T-cell (primary cell): ENCODE results near the gene SEMA6C. TPM values are rescaled to one million over a fixed set of nuclear protein-coding genes. Genes with fewer than 3 reads are reported as not detected.

Experiments
- ATAC-seq, 4 experiments: fragments of 200-7000 bp in 3 of 4; fragments of 150-1000 bp in 1 of 4; cut with Tn5 transposase; replicated peaks in 1 of 4; 1 replicate in 3 of 4; 2 replicates in 1 of 4; pipeline ENCODE4 v1.10.0; 2021; ENCODE audit warnings: moderate library complexity in 3 of 4, mild to moderate bottlenecking in 2 of 4, moderate number of reproducible peaks in 1 of 4
- CTCF ChIA-PET, 2 donors: fragments of 300-600 bp; sonication (Branson Sonifier 250); formaldehyde crosslinking; loops; one replicate each; lab custom pipeline; 2022; ENCODE audit warnings: antibody characterized with exemption in 2 of 2; lab: Charles Lee
- POLR2A ChIA-PET, 2 donors: fragments of 300-600 bp; sonication (Branson Sonifier 250); formaldehyde crosslinking; loops; one replicate each; lab custom pipeline; 2022; ENCODE audit warnings: antibody characterized with exemption in 2 of 2; lab: Charles Lee
- DNase-seq, 35 experiments: peaks; one replicate each; pipeline versions ENCODE4 v3.0.0 to v3.0.0-alpha.2; 2013 to 2023
- H3K27ac ChIP-seq: one replicate; pipeline ENCODE4 v1.5.1; 2013; ENCODE audit warnings: low read length
- H3K27me3 ChIP-seq, 2 experiments: replicated peaks in 1 of 2; 1 replicate in 1 of 2; 2 replicates in 1 of 2; pipeline versions ENCODE4 v1.6.1 to v1.7.0; 2013; ENCODE audit warnings: low read length in 1 of 2, mixed read lengths in 1 of 2; ENCODE audit not compliant: control insufficient read depth in 2 of 2, insufficient read depth in 2 of 2; ENCODE audit errors: extremely low read depth in 1 of 2
- H3K36me3 ChIP-seq, 2 donors: 1 replicate in 1 of 2; 2 replicates in 1 of 2; pipeline versions ENCODE4 v1.6.1 to v1.7.0; 2013; ENCODE audit warnings: low read length in 1 of 2; ENCODE audit not compliant: control insufficient read depth in 2 of 2, insufficient read depth in 1 of 2; ENCODE audit errors: extremely low read depth in 1 of 2
- H3K4me1 ChIP-seq, 2 experiments: 1 replicate in 1 of 2; 2 replicates in 1 of 2; pipeline versions ENCODE4 v1.6.1 to v1.7.0; 2013; ENCODE audit warnings: low read length in 2 of 2, mixed read lengths in 1 of 2; ENCODE audit not compliant: insufficient read depth in 2 of 2, control insufficient read depth in 1 of 2; ENCODE audit errors: extremely low read depth in 1 of 2
- H3K4me3 ChIP-seq, 2 donors: 1 replicate in 1 of 2; 2 replicates in 1 of 2; pipeline versions ENCODE4 v1.5.1 to v1.7.0; 2013; ENCODE audit warnings: mild to moderate bottlenecking in 2 of 2, low read length in 1 of 2, moderate library complexity in 1 of 2; ENCODE audit not compliant: control insufficient read depth in 1 of 2; ENCODE audit errors: extremely low read depth in 1 of 2
- H3K9me3 ChIP-seq: 2 replicates; pipeline ENCODE4 v1.7.0; 2013
- H3K27ac Mint-ChIP-seq, 2 donors: one replicate each; pipeline ENCODE4 v1.8.0; 2020 to 2021; ENCODE audit warnings: mild to moderate bottlenecking in 2 of 2, mixed read lengths in 2 of 2
- H3K27me3 Mint-ChIP-seq, 2 donors: one replicate each; pipeline ENCODE4 v1.8.0; 2021 to 2022; ENCODE audit warnings: mixed read lengths in 2 of 2
- H3K36me3 Mint-ChIP-seq: one replicate; pipeline ENCODE4 v1.8.0; 2021; ENCODE audit warnings: mixed read lengths
- H3K4me1 Mint-ChIP-seq, 3 donors: one replicate each; pipeline ENCODE4 v1.8.0; 2020 to 2022; ENCODE audit warnings: mixed read lengths in 3 of 3, mild to moderate bottlenecking in 1 of 3
- H3K4me3 Mint-ChIP-seq, 3 donors: one replicate each; pipeline ENCODE4 v1.8.0; 2020 to 2022; ENCODE audit warnings: mild to moderate bottlenecking in 3 of 3, mixed read lengths in 3 of 3, moderate library complexity in 3 of 3
- H3K9me3 Mint-ChIP-seq, 3 donors: one replicate each; pipeline ENCODE4 v1.8.0; 2020 to 2022; ENCODE audit warnings: mixed read lengths in 3 of 3
- WGBS: methylation state at CpG from one replicate; pipeline ENCODE4 v1.1.5; 2013; ENCODE audit warnings: missing lambda C conversion rate; ENCODE audit not compliant: insufficient coverage; 5-methylcytosine and 5-hydroxymethylcytosine counted together
- total RNA-seq, 35 experiments: library from RNA in 6 of 35; stranded (reverse) in 6 of 35; fragments of 120-200 nt in 1 of 35; gene quantifications; one replicate each; pipeline versions ENCODE4 v1.2.1 to v1.2.4 and lab custom pipeline; 2013 to 2026

SEMA6C gene
- total RNA-seq, 5 donors from 2014 or later (not counting 1 experiment from before 2014, with no cell fraction given): 2.5 to 11.5 (median 8.5) TPM

GRCh38 chr1:151137789-151138188 is 8.6 kb downstream of the SEMA6C start:
- ATAC-seq: no peak
- Histone ChIP-seq H3K27me3 (no peaks in the 10 kb centered on the region), H3K4me1 (no peaks in the 10 kb centered on the region), H3K27ac (no peak overlapping the region), H3K4me3 (no peak overlapping the region), H3K36me3 (no peaks in the 10 kb centered on the region), H3K9me3 (no peaks in the 10 kb centered on the region)
- Mint-ChIP-seq H3K36me3 (peaks cover 6% of the 10 kb centered on the region), H3K4me1 (no peaks in the 10 kb centered on the region), H3K9me3 (no peaks in the 10 kb centered on the region), H3K27me3 (no peaks in the 10 kb centered on the region), H3K4me3 (no peak overlapping the region), H3K27ac (no peak overlapping the region)
- DNase-seq: no peak
- ChIA-PET CTCF (no interaction called here), POLR2A (no interaction called here)
- WGBS: 89% methylated on average over 3 of the region's 7 CpGs

DNA sequence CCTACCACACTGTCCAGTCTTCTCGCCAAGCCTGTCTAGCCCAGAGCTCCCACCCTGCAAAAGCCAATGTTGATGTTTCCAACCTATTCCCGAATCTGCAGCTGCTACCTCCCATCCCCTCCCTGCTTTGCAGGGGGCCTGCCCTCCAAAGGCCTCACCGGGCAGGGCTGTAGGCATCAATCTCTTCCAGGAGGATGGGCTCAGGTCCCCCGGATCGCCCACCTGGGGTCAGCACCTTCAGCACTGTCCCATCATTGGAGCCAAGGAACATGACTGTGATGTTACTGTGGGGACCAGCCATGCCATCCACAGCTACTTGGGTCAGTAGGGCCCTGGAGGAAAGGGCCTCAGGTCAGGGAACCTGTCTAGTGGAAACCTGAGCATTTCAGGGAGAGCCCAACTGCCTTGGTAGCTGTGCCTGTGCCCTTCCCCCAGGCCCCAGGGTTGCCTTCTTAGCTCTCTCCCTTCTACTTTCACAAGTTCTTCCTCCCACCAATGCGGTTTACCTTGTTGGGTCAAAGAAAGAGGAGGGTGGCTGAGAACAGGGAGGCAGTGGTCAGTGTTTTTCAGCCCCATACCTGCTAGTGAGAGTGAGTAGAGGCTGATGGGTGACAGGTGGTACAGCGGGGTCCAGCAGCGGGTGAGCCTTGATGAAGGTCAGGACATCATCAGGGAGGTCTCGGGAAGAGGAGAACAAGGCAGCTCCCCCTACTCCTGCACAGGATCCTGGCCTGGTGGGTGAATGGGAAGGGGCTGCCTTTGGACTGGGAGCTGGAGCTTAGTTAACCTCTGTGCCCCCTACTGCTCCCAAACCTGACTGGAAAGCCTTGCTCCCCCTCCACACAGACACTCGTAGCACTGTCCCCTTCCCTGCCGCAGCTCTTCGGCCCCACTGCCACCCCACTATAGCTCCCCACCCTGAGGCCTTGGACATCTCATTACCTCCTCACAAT is 10.7 kb downstream of the SEMA6C start:
- H3K27me3 ChIP-seq: peaks cover 0 to 13% of the 10 kb centered on the region in 2 experiments
- no peak overlapping the region for H3K4me3 ChIP-seq
- ChIA-PET CTCF (interaction anchor here in 1 of 2 donors (0.6 kb wide), 1 partner anchor 16 kb away, joined by 3 read pairs; no protein-coding TSS in a partner anchor), POLR2A (interaction anchor here in 1 of 2 donors (0.5 kb wide), 1 partner anchor 74 kb away, joined by 3 read pairs; no protein-coding TSS in a partner anchor)
- peaks cover 2 to 11% of the 10 kb centered on the region in 2 experiments for H3K4me1 ChIP-seq
- no peaks in the 10 kb centered on the region for H3K9me3 ChIP-seq
- no peak overlapping the region for H3K4me3 Mint-ChIP-seq
- WGBS: 90% methylated on average over 2 of the region's 12 CpGs
- H3K27ac Mint-ChIP-seq: no peak overlapping the region
- peaks cover 7 to 10% (median 10%) of the 10 kb centered on the region in 3 donors for H3K4me1 Mint-ChIP-seq
- DNase-seq: no peak
- no peak for ATAC-seq
- no peaks in the 10 kb centered on the region for H3K36me3 ChIP-seq
- H3K9me3 Mint-ChIP-seq: no peaks in the 10 kb centered on the region
- H3K36me3 Mint-ChIP-seq: peaks cover 6% of the 10 kb centered on the region
- H3K27me3 Mint-ChIP-seq: peaks cover 0 to 4% of the 10 kb centered on the region in 2 donors
- no peak overlapping the region for H3K27ac ChIP-seq

DNA sequence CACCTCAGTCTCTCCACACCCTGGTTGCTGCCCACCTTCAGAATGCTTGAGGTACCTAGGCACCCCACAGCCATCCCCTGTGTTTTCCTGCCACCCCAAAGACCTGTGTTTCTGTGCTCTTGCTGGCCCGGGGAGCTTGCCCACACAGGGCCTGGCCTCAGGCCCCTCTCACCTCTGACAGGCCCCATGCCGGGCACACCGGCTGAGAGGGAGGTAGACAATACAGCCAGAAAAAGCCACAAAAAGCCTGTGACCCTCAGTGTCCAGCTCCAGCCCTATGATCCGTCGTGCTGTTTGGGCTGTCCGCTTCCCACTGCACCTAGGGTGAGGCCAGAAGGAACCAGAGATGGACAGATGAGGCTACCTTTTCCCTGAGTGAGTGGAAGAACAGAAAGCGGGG is 11.4 kb downstream of the SEMA6C start:
- 86% methylated on average over 5 of the region's 7 CpGs for whole genome bisulfite sequencing
- CTCF ChIA-PET: interaction anchor here in 1 of 2 donors (0.6 kb wide), 1 partner anchor 16 kb away, joined by 3 read pairs; no protein-coding TSS in a partner anchor

GRCh38 chr1:151134396-151134795 is 12.0 kb downstream of the SEMA6C start:
- ChIA-PET POLR2A (interaction anchor here in 1 of 2 donors (0.7 kb wide), 1 partner anchor 21 kb away, joined by 3 read pairs; no protein-coding TSS in a partner anchor), CTCF (interaction anchor here in 1 of 2 donors (0.5 kb wide), 1 partner anchor 91 kb away, joined by 3 read pairs; no protein-coding TSS in a partner anchor)
- no peak for ATAC-seq

More for the DNA sequence above, 11.4 kb downstream of the SEMA6C start:
- Histone ChIP-seq H3K4me3 (no peak overlapping the region), H3K9me3 (no peaks in the 10 kb centered on the region), H3K36me3 (no peaks in the 10 kb centered on the region), H3K4me1 (peaks cover 2 to 11% of the 10 kb centered on the region in 2 experiments), H3K27me3 (peaks cover 0 to 13% of the 10 kb centered on the region in 2 experiments), H3K27ac (no peak overlapping the region)
- Mint-ChIP-seq H3K9me3 (no peaks in the 10 kb centered on the region), H3K27ac (no peak overlapping the region), H3K36me3 (peaks cover 6% of the 10 kb centered on the region), H3K27me3 (peaks cover 0 to 4% of the 10 kb centered on the region in 2 donors), H3K4me1 (peaks cover 7 to 14% (median 13%) of the 10 kb centered on the region in 3 donors), H3K4me3 (no peak overlapping the region)
- ATAC-seq (no peak), DNase-seq (no peak)
- POLR2A ChIA-PET: interaction anchor here in 1 of 2 donors (0.5 kb wide), 1 partner anchor 74 kb away, joined by 3 read pairs; no protein-coding TSS in a partner anchor

DNA sequence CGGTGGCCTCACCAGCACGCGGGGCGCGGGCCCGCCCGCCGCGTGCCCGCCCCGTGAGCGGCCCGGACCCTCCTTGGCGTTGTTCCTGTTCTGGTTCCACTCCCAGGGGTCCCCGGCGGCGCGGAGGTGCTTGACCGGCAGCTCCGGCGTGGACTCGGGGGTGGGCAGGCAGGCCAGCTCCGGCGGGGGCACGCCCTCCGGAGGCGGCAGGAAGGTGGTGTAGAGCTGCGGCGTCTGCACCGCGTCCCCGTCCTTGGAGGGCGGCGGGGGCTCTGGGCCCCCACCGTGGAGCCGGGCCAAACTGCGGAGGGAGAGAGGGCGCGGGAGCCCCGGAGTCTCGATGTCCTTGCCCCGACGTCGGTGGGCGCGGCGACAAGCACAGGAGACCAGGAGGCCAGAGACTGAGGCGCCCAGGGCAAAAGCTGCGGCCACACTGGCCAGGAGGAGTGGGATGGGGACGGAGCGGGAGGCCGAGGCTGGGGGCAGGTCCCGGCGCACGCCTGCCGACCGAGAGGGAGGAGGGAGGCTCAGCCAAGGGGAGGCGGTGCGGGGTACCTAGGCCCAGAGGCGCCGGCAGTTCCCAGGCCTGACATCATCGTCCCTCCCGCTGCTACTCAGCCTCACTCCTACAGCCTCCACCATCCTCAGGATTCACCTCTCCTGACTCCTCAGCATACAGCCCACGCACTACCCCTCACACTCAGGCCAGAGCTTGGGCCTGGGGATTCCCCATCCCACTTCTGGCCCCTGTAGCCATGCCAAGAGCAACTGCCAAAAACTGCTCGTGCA is 13.2 kb downstream of the SEMA6C start:
- Mint-ChIP-seq H3K4me1 (peaks cover 7 to 14% (median 13%) of the 10 kb centered on the region in 3 donors), H3K9me3 (no peaks in the 10 kb centered on the region), H3K4me3 (no peak overlapping the region), H3K36me3 (peaks cover 6% of the 10 kb centered on the region), H3K27ac (no peak overlapping the region), H3K27me3 (peaks cover 0 to 4% of the 10 kb centered on the region in 2 donors)
- no peak overlapping the region for H3K27ac ChIP-seq
- H3K9me3 ChIP-seq: no peaks in the 10 kb centered on the region
- CTCF ChIA-PET: interaction anchor here in 1 of 2 donors (0.6 kb wide), 1 partner anchor 248 kb away, joined by 3 read pairs; no protein-coding TSS in a partner anchor
- H3K27me3 ChIP-seq: peaks cover 0 to 13% of the 10 kb centered on the region in 2 experiments
- no peak overlapping the region for H3K4me3 ChIP-seq
- 97% methylated on average over 49 of the region's 65 CpGs for WGBS
- no peaks in the 10 kb centered on the region for H3K36me3 ChIP-seq
- peaks cover 2 to 11% of the 10 kb centered on the region in 2 experiments for H3K4me1 ChIP-seq
- POLR2A ChIA-PET: no interaction called here
- DNase-seq (no peak), ATAC-seq (no peak)

More at GRCh38 chr1:151134396-151134795, 12.0 kb downstream of the SEMA6C start:
- Histone ChIP-seq H3K36me3 (no peaks in the 10 kb centered on the region), H3K27me3 (peaks cover 0 to 13% of the 10 kb centered on the region in 2 experiments), H3K4me3 (no peak overlapping the region), H3K27ac (no peak overlapping the region), H3K9me3 (no peaks in the 10 kb centered on the region), H3K4me1 (peaks cover 2 to 11% of the 10 kb centered on the region in 2 experiments)
- Mint-ChIP-seq H3K27ac (peak overlapping the region in 1 of 2 donors; percentile 4), H3K4me3 (no peak overlapping the region), H3K9me3 (no peaks in the 10 kb centered on the region), H3K36me3 (peaks cover 6% of the 10 kb centered on the region), H3K4me1 (peaks cover 7 to 14% (median 13%) of the 10 kb centered on the region in 3 donors), H3K27me3 (peaks cover 0 to 4% of the 10 kb centered on the region in 2 donors)
- whole genome bisulfite sequencing: no CpG with 5 or more reads among the region's 3 CpGs
- DNase-seq: no peak
